GM12878 (cell line): ENCODE results near the gene ACSM6. TPM values are rescaled to one million over a fixed set of nuclear protein-coding genes. Genes with fewer than 3 reads are reported as not detected.

Experiments
- ATAC-seq: fragments of 200-7000 bp; cut with Tn5 transposase; 3 replicates; pipeline ENCODE4 v1.9.1; 2020; ENCODE audit warnings: mild to moderate bottlenecking, moderate library complexity
- BruUV-seq: library from RNA; stranded (reverse); fragments of 400-500 nt; replicated peaks from 2 replicates; lab custom pipeline; 2021; lab: Mats Ljungman, UMichigan
- CTCF ChIA-PET: fragments of 300-600 bp; sonication (Branson Sonifier 250); formaldehyde crosslinking; extraction: SDS; loops from one replicate; lab custom pipeline; 2021; ENCODE audit warnings: inconsistent platforms; lab: Yijun Ruan, JAX
- POLR2A ChIA-PET: fragments of 350-600 bp; formaldehyde crosslinking; extraction: SDS; loops from one replicate; lab custom pipeline; 2021; ENCODE audit warnings: inconsistent platforms; lab: Charles Lee
- RAD21 ChIA-PET: fragments of 300-600 bp; sonication (Branson Sonifier 250); formaldehyde crosslinking; loops from one replicate; lab custom pipeline; 2023; ENCODE audit warnings: antibody characterized with exemption; ENCODE audit not compliant: unreplicated experiment; lab: Charles Lee
- SMC1A ChIA-PET: fragments of 300-600 bp; sonication (Branson Sonifier 250); formaldehyde crosslinking; loops from one replicate; lab custom pipeline; 2023; ENCODE audit not compliant: unreplicated experiment, uncharacterized antibody; lab: Charles Lee
- DNase-seq: peaks from one replicate; pipeline ENCODE4 v3.0.0-alpha.2; 2011; ENCODE audit warnings: low read depth, low spot score
- FAIRE-seq: peaks from 3 replicates; lab custom pipeline; 2011; peaks lifted over from hg19 to GRCh38; lab: Jason Lieb, UNC
- H2AFZ ChIP-seq: 2 replicates; pipeline ENCODE4 v1.6.0; 2011; ENCODE audit warnings: low read depth, low read length, control low read depth; ENCODE audit not compliant: control insufficient read depth
- H3K27ac ChIP-seq: 2 replicates; pipeline ENCODE4 v1.5.1; 2011; ENCODE audit warnings: control low read depth; ENCODE audit not compliant: control insufficient read depth, insufficient read depth
- H3K27me3 ChIP-seq, 2 experiments: replicated peaks in 1 of 2; 2 replicates each; pipeline versions ENCODE4 v1.6.0 to v1.6.1; 2011; ENCODE audit warnings: low read length in 1 of 2; ENCODE audit not compliant: control insufficient read depth in 2 of 2, insufficient read depth in 2 of 2
- H3K36me3 ChIP-seq, 2 experiments: 2 replicates each; pipeline ENCODE4 v1.5.1; 2011; ENCODE audit warnings: low read length in 1 of 2; ENCODE audit not compliant: control insufficient read depth in 2 of 2, insufficient read depth in 2 of 2
- H3K4me1 ChIP-seq: 2 replicates; pipeline ENCODE4 v1.6.1; 2011; ENCODE audit warnings: mild to moderate bottlenecking, low read length, moderate library complexity, mixed read lengths; ENCODE audit not compliant: control insufficient read depth, insufficient read depth
- H3K4me2 ChIP-seq: 2 replicates; pipeline ENCODE4 v1.6.0; 2011; ENCODE audit warnings: control low read depth; ENCODE audit not compliant: control insufficient read depth, insufficient read depth
- H3K4me3 ChIP-seq: fragments of 200-600 bp; sonication (generic); 2 replicates; pipeline ENCODE4 v1.5.1; 2016
- H3K79me2 ChIP-seq: 2 replicates; pipeline ENCODE4 v1.6.0; 2011; ENCODE audit warnings: low read length; ENCODE audit not compliant: control insufficient read depth, insufficient read depth
- H3K9ac ChIP-seq: 2 replicates; pipeline ENCODE4 v1.8.0; 2011; ENCODE audit warnings: low read length, control low read depth, mixed read lengths; ENCODE audit not compliant: control insufficient read depth, insufficient read depth
- H3K9me3 ChIP-seq: replicated peaks from 3 replicates; pipeline ENCODE4 v1.5.1; 2011; ENCODE audit warnings: mild to moderate bottlenecking, low read length; ENCODE audit not compliant: control insufficient read depth, insufficient read depth
- H4K20me1 ChIP-seq: 2 replicates; pipeline ENCODE4 v1.6.0; 2011; ENCODE audit not compliant: control insufficient read depth, insufficient read depth
- CHD1 ChIP-seq: IDR thresholded peaks from 2 replicates; pipeline ENCODE4 v1.6.1; 2012; ENCODE audit warnings: low read depth, low read length, improper control_type of control experiment
- CUX1 ChIP-seq: IDR thresholded peaks from 2 replicates; pipeline ENCODE4 v1.6.1; 2012; ENCODE audit warnings: improper control_type of control experiment, low read depth, low read length; ENCODE audit not compliant: insufficient replicate concordance
- ESRRA ChIP-seq: IDR thresholded peaks from 2 replicates; pipeline ENCODE4 v1.6.1; 2012; ENCODE audit warnings: mild to moderate bottlenecking, low read length, improper control_type of control experiment
- HDAC2 ChIP-seq: fragments of 200-600 bp; sonication (generic); IDR thresholded peaks from 2 replicates; pipeline ENCODE4 v1.6.1; 2017
- KLF5 ChIP-seq: fragments of 450-650 bp; IDR thresholded peaks from 2 replicates; pipeline ENCODE4 v1.6.1; 2014; ENCODE audit warnings: mild to moderate bottlenecking; ENCODE audit not compliant: partially characterized antibody
- NR2F1 ChIP-seq: fragments of 450-650 bp; conservative IDR thresholded peaks from 2 replicates; pipeline ENCODE4 v1.6.1; 2017; ENCODE audit warnings: mild to moderate bottlenecking
- RB1 ChIP-seq: fragments of 450-650 bp; formaldehyde crosslinking; IDR thresholded peaks from 2 replicates; pipeline ENCODE4 v1.6.1; 2017; ENCODE audit warnings: mild to moderate bottlenecking, borderline replicate concordance
- RELB ChIP-seq: fragments of 450-650 bp; IDR thresholded peaks from 2 replicates; pipeline ENCODE4 v1.6.1; 2017; ENCODE audit warnings: low read depth, mild to moderate bottlenecking, moderate library complexity
- TCF3 ChIP-seq: IDR thresholded peaks from 2 replicates; pipeline ENCODE4 v1.6.1; 2012; ENCODE audit warnings: low read depth, mild to moderate bottlenecking, low read length, borderline replicate concordance; ENCODE audit not compliant: insufficient read depth
- WRNIP1 ChIP-seq: IDR thresholded peaks from 2 replicates; pipeline ENCODE4 v1.6.1; 2011; ENCODE audit warnings: low read depth, low read length, improper control_type of control experiment, borderline replicate concordance
- ZBED1 ChIP-seq: IDR thresholded peaks from 2 replicates; pipeline ENCODE4 v1.6.1; 2016; ENCODE audit warnings: borderline replicate concordance
- ZNF274 ChIP-seq: IDR thresholded peaks from one replicate; pipeline ENCODE4 v1.8.0; 2011; ENCODE audit not compliant: insufficient read length, insufficient read depth
- WGBS: methylation state at CpG from one replicate; pipeline ENCODE4 v1.1.6; 2016; ENCODE audit warnings: low lambda C conversion rate; ENCODE audit not compliant: insufficient replicate concordance, insufficient coverage; ENCODE audit errors: missing lambda C conversion rate; 5-methylcytosine and 5-hydroxymethylcytosine counted together
- in situ Hi-C: fragments of 300-500 bp; cut with MboI; formaldehyde crosslinking; loops from 9 replicates; pipeline ENCODE4 v1.14.3; 2018; ENCODE audit warnings: mixed read lengths
- intact Hi-C: fragments of 100-400 bp; cut with micrococcal nuclease; formaldehyde crosslinking; loops from one replicate; pipeline ENCODE4 v1.14.2; 2022; ENCODE audit not compliant: unreplicated experiment
- polyA plus RNA-seq, 11 experiments: library from polyadenylated mRNA; depleted of rRNA in 4 of 11; unstranded in 6 of 11; stranded (reverse) in 5 of 11; fragments of >200 nt; fragmentation: Nextera tagmentation in 4 of 11; fragmentation: Illumina TruSeq in 1 of 11; extraction: Ambion mirVana in 4 of 11; extraction: Trizol in 1 of 11; gene quantifications; 1 replicate in 1 of 11; 2 replicates in 10 of 11; pipeline versions ENCODE4 v1.2.1 to v1.2.3, GENCODE V29; 2011 to 2016; ENCODE audit warnings: inconsistent platforms in 2 of 11, missing spikeins in 2 of 11, low read depth in 1 of 11
- total RNA-seq, 4 experiments: library from RNA; depleted of rRNA in 3 of 4; stranded (reverse); fragments of >200 nt in 3 of 4; fragmentation: Illumina TruSeq in 1 of 4; extraction: Trizol in 1 of 4; gene quantifications; 2 replicates each; pipeline versions ENCODE4 v1.2.1 to v1.2.3, GENCODE V29; 2013 to 2021
- TF ChIP-seq, protein P1 (sequence below): fragments of 450-650 bp; IDR thresholded peaks from 2 replicates; pipeline ENCODE4 v1.6.1; 2014; ENCODE audit warnings: mild to moderate bottlenecking
- TF ChIP-seq, protein P2 (sequence below): fragments of 450-650 bp; IDR thresholded peaks from 2 replicates; pipeline ENCODE4 v1.6.1; 2017; ENCODE audit warnings: borderline replicate concordance

The ACSM6 gene
- total and polyA plus RNA-seq, 10 of the 15 experiments (the other 5 are each of a cell fraction or from before 2014, with no cell fraction given): 0.06 to 0.21 (median 0.20) TPM; not detected in 7

DNA sequence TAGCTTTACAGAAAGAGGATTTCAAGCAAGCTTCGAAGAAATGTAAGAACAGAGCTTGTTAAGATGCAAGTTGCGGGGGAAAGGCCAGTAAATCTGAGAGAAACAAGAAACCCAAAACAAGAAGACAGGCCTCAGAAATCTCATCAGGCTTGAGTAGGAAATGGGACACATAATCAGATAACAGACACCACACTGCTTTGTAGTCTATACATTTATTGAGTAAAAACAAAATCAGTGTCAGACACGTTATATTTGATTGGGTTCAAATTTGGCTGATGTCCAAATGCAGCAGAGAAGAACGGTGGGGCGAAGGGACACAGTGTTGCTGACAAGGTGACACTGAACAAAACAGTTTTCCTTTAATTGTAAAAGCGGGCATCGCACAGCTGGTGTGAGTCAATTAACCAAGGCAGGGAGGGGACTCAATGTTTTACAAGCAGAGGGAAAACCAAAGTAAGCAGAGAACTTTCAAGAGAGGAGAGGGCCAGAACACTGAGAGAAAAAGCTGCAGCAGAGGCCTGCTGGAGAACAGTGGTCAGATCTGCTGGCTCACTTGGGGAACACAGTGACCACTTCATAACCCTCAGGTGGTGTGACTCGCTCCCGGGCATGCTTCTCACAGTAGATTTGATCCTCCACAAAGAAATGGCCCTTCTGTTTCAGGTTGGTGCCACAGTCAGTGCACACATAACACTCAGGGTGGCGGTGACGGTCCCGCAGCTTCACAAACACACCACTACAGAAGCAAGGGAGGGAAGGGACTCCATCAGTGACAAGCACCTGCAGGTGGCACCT lies 43.5 kb downstream of the ACSM6 start:
- no peak overlapping the region for H2AFZ ChIP-seq
- no peak overlapping the region for H3K4me3 ChIP-seq
- H3K4me1 ChIP-seq: peaks cover 21% of the 10 kb centered on the region
- ATAC-seq: no peak
- H3K79me2 ChIP-seq: peaks cover 2% of the 10 kb centered on the region; the same call in 1 of the 2 replicates
- DNase-seq: no peak
- no peak overlapping the region for H3K27ac ChIP-seq
- no peaks in the 10 kb centered on the region for H3K9me3 ChIP-seq
- H3K9ac ChIP-seq: no peak overlapping the region
- intact Hi-C loops (no loop called here), in situ Hi-C loops (no loop called here)
- BruUV-seq: TSS peak; percentile 82
- H4K20me1 ChIP-seq: no peaks in the 10 kb centered on the region; the same call in 1 of the 2 replicates
- H3K27me3 ChIP-seq: no peaks in the 10 kb centered on the region
- peaks cover 31 to 54% of the 10 kb centered on the region in 2 experiments for H3K36me3 ChIP-seq
- CTCF ChIA-PET: interaction anchor here (0.6 to 3.4 kb wide), 4 partner anchors 8 to 137 kb away, joined by 3 to 38 read pairs (median 3); no protein-coding TSS in a partner anchor
- POLR2A ChIA-PET: interaction anchor here (1.2 kb wide), 1 partner anchor 57 kb away, joined by 4 read pairs; no protein-coding TSS in a partner anchor
- RAD21 ChIA-PET: interaction anchor here (1.5 to 2.0 kb wide), 4 partner anchors 8 to 125 kb away, joined by 4 to 11 read pairs (median 8); no protein-coding TSS in a partner anchor
- WGBS: 91% methylated on average over 12 of the region's 12 CpGs
- no peak overlapping the region for H3K4me2 ChIP-seq
- no peak for FAIRE-seq
- SMC1A ChIA-PET: interaction anchor here (0.6 to 6.2 kb wide), 9 partner anchors 9 to 1035 kb away, joined by 3 to 57 read pairs (median 4); no protein-coding TSS in a partner anchor
- TF ChIP-seq ZNF274 (no peak), RELB (no peak), KLF5 (no peak), NR2F1 (no peak), CUX1 (no peak), ZBED1 (no peak), CHD1 (no peak), TCF3 (no peak), HDAC2 (no peak), WRNIP1 (no peak), RB1 (no peak), ESRRA (no peak)
- TF ChIP-seq, protein P1, sequence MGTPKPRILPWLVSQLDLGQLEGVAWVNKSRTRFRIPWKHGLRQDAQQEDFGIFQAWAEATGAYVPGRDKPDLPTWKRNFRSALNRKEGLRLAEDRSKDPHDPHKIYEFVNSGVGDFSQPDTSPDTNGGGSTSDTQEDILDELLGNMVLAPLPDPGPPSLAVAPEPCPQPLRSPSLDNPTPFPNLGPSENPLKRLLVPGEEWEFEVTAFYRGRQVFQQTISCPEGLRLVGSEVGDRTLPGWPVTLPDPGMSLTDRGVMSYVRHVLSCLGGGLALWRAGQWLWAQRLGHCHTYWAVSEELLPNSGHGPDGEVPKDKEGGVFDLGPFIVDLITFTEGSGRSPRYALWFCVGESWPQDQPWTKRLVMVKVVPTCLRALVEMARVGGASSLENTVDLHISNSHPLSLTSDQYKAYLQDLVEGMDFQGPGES: no peak
- TF ChIP-seq, protein P2, sequence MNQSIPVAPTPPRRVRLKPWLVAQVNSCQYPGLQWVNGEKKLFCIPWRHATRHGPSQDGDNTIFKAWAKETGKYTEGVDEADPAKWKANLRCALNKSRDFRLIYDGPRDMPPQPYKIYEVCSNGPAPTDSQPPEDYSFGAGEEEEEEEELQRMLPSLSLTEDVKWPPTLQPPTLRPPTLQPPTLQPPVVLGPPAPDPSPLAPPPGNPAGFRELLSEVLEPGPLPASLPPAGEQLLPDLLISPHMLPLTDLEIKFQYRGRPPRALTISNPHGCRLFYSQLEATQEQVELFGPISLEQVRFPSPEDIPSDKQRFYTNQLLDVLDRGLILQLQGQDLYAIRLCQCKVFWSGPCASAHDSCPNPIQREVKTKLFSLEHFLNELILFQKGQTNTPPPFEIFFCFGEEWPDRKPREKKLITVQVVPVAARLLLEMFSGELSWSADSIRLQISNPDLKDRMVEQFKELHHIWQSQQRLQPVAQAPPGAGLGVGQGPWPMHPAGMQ: no peak
